Aortic smooth muscle cell (primary cell): Measurements from ENCODE around the gene PLA2G2F. TPM values are rescaled to one million over a fixed set of nuclear protein-coding genes. Genes with fewer than 3 reads are reported as not detected.

Experiments
- total RNA-seq: library from RNA; depleted of rRNA; stranded (reverse); fragments of >200 nt; gene quantifications from 2 replicates; pipeline ENCODE4 v1.2.3, GENCODE V29; 2014

The PLA2G2F gene
- not detected in 2 replicates for total RNA-seq

DNA sequence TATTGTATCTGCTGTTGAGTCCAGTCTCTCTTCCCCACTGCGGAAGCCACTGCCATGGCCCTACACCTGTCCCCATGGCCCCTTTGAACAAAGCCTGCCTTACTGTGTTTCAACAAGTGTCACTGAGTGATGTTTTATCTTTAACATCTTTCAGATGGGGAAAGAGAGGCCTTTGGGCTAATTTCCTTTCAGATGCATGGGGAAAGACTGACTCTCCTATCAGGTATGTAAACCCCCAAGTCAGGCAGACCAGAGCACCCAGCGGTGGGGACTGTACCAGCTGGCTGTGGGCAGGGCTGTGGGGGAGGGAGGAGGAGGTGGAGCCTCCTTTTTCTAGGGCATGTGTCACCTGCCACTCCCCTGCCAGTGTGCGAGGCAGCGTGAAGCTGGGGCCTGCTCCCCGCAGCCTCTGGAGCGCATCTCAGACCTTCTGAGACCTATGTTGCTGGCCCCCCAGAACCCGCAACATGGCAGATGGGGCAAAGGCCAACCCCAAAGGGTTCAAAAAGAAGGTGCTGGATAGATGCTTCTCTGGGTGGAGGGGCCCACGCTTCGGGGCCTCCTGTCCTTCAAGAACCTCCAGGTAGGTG is at the start of gene PLA2G2F:
Gene PLA2G2F (plus strand): TSS at position 363 of the 590 bp plus-strand sequence. CDS start 105 bp downstream, at position 468.

DNA sequence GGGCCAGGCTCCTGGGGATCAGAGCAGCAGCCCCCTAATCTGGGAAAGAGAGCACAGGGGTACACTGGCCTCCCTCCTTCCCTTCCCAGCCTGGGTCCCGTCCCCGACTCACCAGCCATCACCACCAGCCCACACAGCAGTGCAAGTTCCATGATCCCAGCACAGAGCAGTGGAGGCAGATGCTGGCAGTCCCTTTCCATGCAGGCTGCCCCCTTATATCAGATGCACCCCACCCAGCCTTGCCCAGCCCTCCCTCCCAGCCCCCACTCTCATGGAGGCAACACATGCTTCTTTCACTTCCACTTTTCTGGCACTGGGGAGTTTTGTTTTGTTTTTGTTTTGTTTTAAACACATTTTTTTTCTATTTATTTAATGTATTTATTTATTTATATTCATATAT is 19.8 kb upstream of the PLA2G2F start, which contains the start of gene PLA2G2D:
Gene PLA2G2D (minus strand): TSS at position 190 of the 400 bp plus-strand sequence. CDS start 38 bp downstream, at position 152.

DNA sequence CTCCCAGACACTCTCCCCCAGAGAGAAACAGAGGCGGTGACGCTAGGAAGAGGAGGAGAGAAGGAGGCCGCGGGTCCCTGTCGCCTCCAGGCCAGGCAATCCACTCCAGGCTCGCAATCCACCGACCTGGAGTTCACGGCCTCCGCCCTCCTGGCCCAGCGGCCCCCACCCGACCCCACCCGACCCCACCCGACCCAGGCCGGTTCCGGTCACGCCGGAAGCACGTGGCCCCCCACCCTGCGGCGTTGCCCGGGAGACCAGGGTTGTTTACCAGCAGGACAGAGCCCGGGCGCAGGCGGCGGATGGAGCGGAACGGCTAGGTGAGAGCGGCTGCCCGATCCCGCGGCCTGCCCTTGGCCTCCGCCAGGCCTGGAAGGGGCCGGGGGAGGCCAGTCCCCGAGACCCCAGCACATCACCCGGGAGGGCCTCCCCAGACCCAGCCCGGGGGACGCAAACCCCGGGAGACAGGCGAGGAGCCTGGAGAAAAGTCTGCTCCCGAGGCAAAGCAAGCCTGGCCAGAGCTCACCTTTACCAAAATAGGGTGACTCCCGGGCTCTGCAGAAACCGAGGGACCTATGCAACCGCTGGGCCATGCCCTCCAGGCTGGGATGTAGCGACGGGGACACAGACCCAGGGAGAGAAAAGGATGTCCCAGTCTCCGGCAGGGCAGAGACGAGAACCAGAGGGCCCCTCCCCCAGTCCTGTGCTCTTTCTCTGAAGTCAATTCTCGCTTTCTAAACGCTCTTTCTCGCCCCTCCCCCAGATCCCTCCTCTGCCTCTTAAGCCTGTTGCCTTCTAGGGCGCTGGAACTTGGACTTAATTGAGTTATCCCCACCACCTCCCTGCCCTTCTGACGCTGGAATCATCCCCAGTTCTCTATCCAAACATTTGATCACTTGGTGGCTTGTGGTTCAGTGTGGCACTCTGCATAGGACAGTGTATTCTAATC is 47.0 kb downstream of the PLA2G2F start, which contains the start of the genes PLA2G2C and UBXN10:
Gene PLA2G2C (minus strand): TSS at position 685 of the 949 bp plus-strand sequence. CDS start 9,155 bp downstream, outside the sequence.
Gene UBXN10 (plus strand): TSS at position 263 of the 949 bp plus-strand sequence. CDS start 4,466 bp downstream, outside the sequence.

Other genes with a start within 250 kb of the PLA2G2F start
- gene PLA2G2E, start 215.7 kb upstream of the PLA2G2F start, total RNA-seq: not detected in 2 replicates
- gene PLA2G2A, start 159.7 kb upstream of the PLA2G2F start, total RNA-seq: not detected in 2 replicates
- 3.9 and 4.5 TPM in 2 replicates for gene PLA2G5, start 69.1 kb upstream of the PLA2G2F start, total RNA-seq
- gene PLA2G2D, start 19.8 kb upstream of the PLA2G2F start, total RNA-seq: not detected in 2 replicates
- gene UBXN10, start 46.8 kb downstream of the PLA2G2F start, total RNA-seq: not detected in 2 replicates
- not detected in 2 replicates for gene PLA2G2C, start 47.2 kb downstream of the PLA2G2F start, total RNA-seq
- gene VWA5B1, start 151.6 kb downstream of the PLA2G2F start, total RNA-seq: not detected in 2 replicates